ACC112 (cell line): ENCODE data around the gene GLS.

ENCODE experiments used
- H2AFZ ChIP-seq: fragments of 200-600 bp; sonication (generic); one replicate; pipeline ENCODE4 v1.6.0; 2017; ENCODE audit warnings: antibody characterized with exemption, low read length; ENCODE audit not compliant: unreplicated experiment
- H3K27ac ChIP-seq: fragments of 200-600 bp; sonication (generic); 2 replicates; pipeline ENCODE4 v1.5.1; 2014; ENCODE audit warnings: low read depth, mild to moderate bottlenecking, antibody characterized with exemption, low read length, moderate library complexity
- H3K27me3 ChIP-seq: fragments of 200-600 bp; sonication (generic); 2 replicates; pipeline ENCODE4 v1.6.1; 2014; ENCODE audit warnings: mild to moderate bottlenecking, antibody characterized with exemption, low read length, moderate library complexity, mixed read lengths; ENCODE audit not compliant: insufficient read depth
- H3K36me3 ChIP-seq: fragments of 200-600 bp; sonication (generic); 2 replicates; pipeline ENCODE4 v1.6.1; 2016; ENCODE audit warnings: mild to moderate bottlenecking, antibody characterized with exemption, low read length, moderate library complexity, mixed read lengths; ENCODE audit not compliant: insufficient read depth
- H3K4me1 ChIP-seq: fragments of 200-600 bp; sonication (generic); one replicate; pipeline ENCODE4 v1.6.1; 2016; ENCODE audit warnings: low read length, mixed read lengths; ENCODE audit not compliant: insufficient read depth, unreplicated experiment, control insufficient read depth
- H3K4me3 ChIP-seq: fragments of 200-600 bp; sonication (generic); 2 replicates; pipeline ENCODE4 v1.5.1; 2014; ENCODE audit warnings: mild to moderate bottlenecking, low read depth, low read length
- H3K79me2 ChIP-seq: fragments of 200-600 bp; sonication (generic); one replicate; pipeline ENCODE4 v1.6.0; 2016; ENCODE audit warnings: low read length; ENCODE audit not compliant: control insufficient read depth, unreplicated experiment, insufficient read depth

Gene GLS

GRCh38 chr2:190970873-190971506, 90.4 kb downstream of the GLS start:
- H2AFZ ChIP-seq: no peak overlapping the region
- peaks cover 12% of the 10 kb centered on the region for H3K4me1 ChIP-seq
- no peaks in the 10 kb centered on the region for H3K27me3 ChIP-seq
- H3K79me2 ChIP-seq: peaks cover 8% of the 10 kb centered on the region
- no peak overlapping the region for H3K27ac ChIP-seq
- peaks cover 86% of the 10 kb centered on the region for H3K36me3 ChIP-seq
- H3K4me3 ChIP-seq: no peak overlapping the region

DNA sequence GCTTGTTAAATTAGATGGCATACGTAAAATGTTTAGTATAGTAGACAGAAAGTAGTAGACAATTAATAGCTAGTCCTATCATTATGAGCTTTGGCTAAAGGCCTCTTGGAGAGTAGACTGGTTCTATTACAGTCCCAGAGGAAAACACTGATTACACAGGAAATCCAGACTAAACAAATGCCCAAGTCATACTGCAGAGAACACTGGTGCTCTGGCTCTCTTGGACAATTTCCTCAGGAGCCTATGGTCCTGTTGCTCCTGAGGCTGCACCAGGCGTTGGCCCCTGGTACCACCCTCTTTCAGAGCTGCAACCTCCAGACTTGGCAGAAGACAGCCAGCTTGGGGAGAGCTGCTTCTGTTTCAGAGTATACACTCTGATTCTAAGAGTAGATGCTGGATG, 91.6 kb downstream of the GLS start:
- Histone ChIP-seq H3K4me1 (peaks cover 12% of the 10 kb centered on the region), H3K27me3 (no peaks in the 10 kb centered on the region), H2AFZ (no peak overlapping the region), H3K36me3 (peaks cover 89% of the 10 kb centered on the region), H3K79me2 (peaks cover 8% of the 10 kb centered on the region), H3K4me3 (no peak overlapping the region), H3K27ac (no peak overlapping the region)

- Histone ChIP-seq H2AFZ (no peak overlapping the region), H3K27ac (no peak overlapping the region), H3K79me2 (peaks cover 8% of the 10 kb centered on the region), H3K36me3 (peaks cover 90% of the 10 kb centered on the region), H3K27me3 (no peaks in the 10 kb centered on the region), H3K4me1 (peaks cover 12% of the 10 kb centered on the region), H3K4me3 (no peak overlapping the region)
These were observed 92.2 kb downstream of the GLS start for GRCh38 chr2:190972846-190973245.

- H3K4me3 ChIP-seq: no peak overlapping the region
- no peak overlapping the region for H3K27ac ChIP-seq
- no peak overlapping the region for H2AFZ ChIP-seq
- H3K4me1 ChIP-seq: peaks cover 15% of the 10 kb centered on the region
- no peaks in the 10 kb centered on the region for H3K27me3 ChIP-seq
- peaks cover 8% of the 10 kb centered on the region for H3K79me2 ChIP-seq
- H3K36me3 ChIP-seq: peaks cover 91% of the 10 kb centered on the region
These were observed 92.6 kb downstream of the GLS start for GRCh38 chr2:190973262-190973661.

DNA sequence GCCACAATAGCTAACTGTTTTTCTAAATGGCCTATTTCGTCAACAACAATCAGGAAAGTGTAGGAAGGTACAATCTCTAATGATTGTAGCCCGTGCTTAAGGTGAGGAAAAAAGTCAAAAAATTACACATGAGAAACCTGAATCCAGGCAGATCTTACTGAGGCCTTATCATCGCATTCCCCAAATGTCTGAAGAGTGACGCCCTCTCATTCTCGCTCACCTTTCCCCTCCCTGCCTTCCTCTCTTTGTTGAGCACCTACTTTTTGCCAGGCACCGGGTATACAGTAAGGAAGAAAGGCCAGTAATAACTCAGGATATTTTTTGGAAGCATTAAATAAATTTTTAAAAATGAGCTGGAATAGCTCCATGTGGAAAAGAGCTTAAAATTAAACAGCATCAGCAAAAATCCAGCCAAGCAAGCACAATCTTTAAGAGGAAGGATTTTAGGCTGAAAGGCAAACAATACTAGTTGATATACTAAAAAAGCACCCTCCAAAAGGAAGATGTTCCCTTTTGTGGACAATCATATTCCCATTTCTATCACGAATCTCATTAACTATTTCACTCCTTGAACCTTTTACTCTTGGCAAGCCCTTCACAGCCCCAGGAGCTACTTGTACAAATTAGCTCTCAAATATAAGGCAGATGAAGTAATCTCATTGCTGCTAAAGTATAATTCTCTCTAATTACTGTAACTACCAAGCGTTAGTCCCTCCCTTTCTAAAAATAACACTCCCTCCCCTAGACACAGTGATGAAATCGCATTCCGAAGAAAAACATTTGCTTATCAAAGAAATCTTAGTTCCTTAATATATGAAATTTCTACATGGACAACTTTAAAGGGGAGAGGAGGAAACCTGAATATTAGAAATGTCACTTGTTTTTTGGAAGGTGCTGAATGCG, 93.4 kb downstream of the GLS start:
- H3K4me1 ChIP-seq: peaks cover 22% of the 10 kb centered on the region
- no peak overlapping the region for H3K4me3 ChIP-seq
- H3K36me3 ChIP-seq: peaks cover 93% of the 10 kb centered on the region
- no peak overlapping the region for H2AFZ ChIP-seq
- peaks cover 8% of the 10 kb centered on the region for H3K79me2 ChIP-seq
- 0 out of 2 replicates have a peak overlapping the region, but pooled peaks have one; percentile 2 for H3K27ac ChIP-seq
- no peaks in the 10 kb centered on the region for H3K27me3 ChIP-seq

GRCh38 chr2:190974629-190975361, 94.2 kb downstream of the GLS start:
- no peak overlapping the region for H3K4me3 ChIP-seq
- H3K36me3 ChIP-seq: peaks cover 93% of the 10 kb centered on the region
- 0 out of 2 replicates have a peak overlapping the region, but pooled peaks have one; percentile 2 for H3K27ac ChIP-seq

GRCh38 chr2:190976521-190976920, 95.9 kb downstream of the GLS start:
- Histone ChIP-seq H3K79me2 (peaks cover 16% of the 10 kb centered on the region), H3K27me3 (no peaks in the 10 kb centered on the region), H3K27ac (no peak overlapping the region), H3K36me3 (peaks cover 92% of the 10 kb centered on the region), H2AFZ (no peak overlapping the region), H3K4me3 (no peak overlapping the region), H3K4me1 (peaks cover 32% of the 10 kb centered on the region)

More at GRCh38 chr2:190974629-190975361, 94.2 kb downstream of the GLS start:
- Histone ChIP-seq H3K27me3 (no peaks in the 10 kb centered on the region), H3K79me2 (peaks cover 7% of the 10 kb centered on the region), H2AFZ (no peak overlapping the region), H3K4me1 (peaks cover 25% of the 10 kb centered on the region)

GRCh38 chr2:190977505-190977904, 96.9 kb downstream of the GLS start:
- peaks cover 35% of the 10 kb centered on the region for H3K4me1 ChIP-seq
- H3K27me3 ChIP-seq: no peaks in the 10 kb centered on the region
- H3K36me3 ChIP-seq: peaks cover 96% of the 10 kb centered on the region
- peak overlapping the region; percentile 40; the same call in 1 of the 2 replicates for H3K27ac ChIP-seq
- H3K79me2 ChIP-seq: peaks cover 21% of the 10 kb centered on the region
- H2AFZ ChIP-seq: no peak overlapping the region
- H3K4me3 ChIP-seq: no peak overlapping the region

DNA sequence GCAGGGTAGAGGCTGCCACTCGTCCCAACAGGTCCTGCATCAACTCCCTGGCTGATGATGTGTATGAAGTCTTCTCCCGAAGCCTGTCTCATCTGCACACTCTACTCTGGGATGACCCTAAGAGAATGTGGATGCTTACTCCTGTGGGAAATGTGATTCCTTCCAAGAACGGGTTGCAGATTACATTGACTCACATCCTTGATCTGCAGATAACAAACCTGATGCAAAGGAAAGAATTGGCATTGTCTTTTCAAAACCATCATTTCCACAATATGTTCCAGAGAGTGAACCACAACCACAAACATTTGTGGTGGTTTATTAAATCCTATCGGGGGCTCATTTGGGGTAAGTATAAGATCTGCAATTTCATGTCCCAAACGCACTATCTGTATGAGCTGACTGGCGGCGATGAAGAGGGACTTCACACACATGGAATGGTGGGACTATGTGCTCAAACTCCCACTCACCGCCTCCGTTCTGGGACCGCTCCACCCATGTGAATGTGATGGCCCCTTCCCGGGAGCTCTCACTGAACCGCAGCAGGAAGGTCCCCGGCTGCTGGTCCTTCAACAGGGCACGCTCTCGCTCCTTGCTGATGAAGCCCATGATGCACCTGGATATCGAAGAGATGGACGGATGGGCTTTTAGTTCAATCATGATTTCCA, 97.9 kb downstream of the GLS start:
- Histone ChIP-seq H3K79me2 (peaks cover 22% of the 10 kb centered on the region), H3K4me3 (no peak overlapping the region), H2AFZ (no peak overlapping the region), H3K27me3 (no peaks in the 10 kb centered on the region), H3K4me1 (peaks cover 41% of the 10 kb centered on the region), H3K36me3 (peaks cover 98% of the 10 kb centered on the region), H3K27ac (peak overlapping the region; percentile 50)
